Fibroblast of mammary gland (primary cell): ENCODE data around the gene ATP1B1.

ENCODE experiments used
- DNase-seq: peaks from one replicate; pipeline ENCODE4 v3.0.0-alpha.2; 2010; ENCODE audit warnings: low read depth
- H3K4me3 ChIP-seq: 2 replicates; pipeline ENCODE4 v1.5.1; 2011; ENCODE audit warnings: low read depth, mild to moderate bottlenecking, low read length, moderate library complexity; ENCODE audit not compliant: control insufficient read depth
- TF ChIP-seq, protein P1 (sequence below): conservative IDR thresholded peaks from 2 replicates; pipeline ENCODE4 v1.5.1; 2011; ENCODE audit warnings: low read depth, low read length, inconsistent platforms; ENCODE audit not compliant: control insufficient read depth, insufficient read depth

Gene ATP1B1

DNA sequence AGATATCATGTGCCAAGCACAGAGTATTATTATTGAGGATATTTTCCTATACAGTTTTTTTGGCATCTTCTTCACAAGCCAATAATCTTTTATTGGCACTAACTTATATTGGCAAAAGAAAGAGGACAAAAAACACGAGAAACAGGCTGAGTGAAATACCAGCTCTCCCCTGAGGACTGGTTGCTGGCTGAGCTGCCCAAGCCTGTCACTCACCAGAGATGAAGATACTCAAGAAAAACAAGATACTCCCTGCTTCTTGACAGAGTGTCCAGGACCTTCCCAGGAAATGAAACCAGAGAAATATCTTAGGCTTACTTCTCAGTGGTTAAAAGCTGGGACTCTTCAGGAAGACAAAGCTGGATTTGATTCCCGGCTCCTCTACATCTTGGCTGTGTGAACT is 35.9 kb upstream of the ATP1B1 start:
- TF ChIP-seq, protein P1, sequence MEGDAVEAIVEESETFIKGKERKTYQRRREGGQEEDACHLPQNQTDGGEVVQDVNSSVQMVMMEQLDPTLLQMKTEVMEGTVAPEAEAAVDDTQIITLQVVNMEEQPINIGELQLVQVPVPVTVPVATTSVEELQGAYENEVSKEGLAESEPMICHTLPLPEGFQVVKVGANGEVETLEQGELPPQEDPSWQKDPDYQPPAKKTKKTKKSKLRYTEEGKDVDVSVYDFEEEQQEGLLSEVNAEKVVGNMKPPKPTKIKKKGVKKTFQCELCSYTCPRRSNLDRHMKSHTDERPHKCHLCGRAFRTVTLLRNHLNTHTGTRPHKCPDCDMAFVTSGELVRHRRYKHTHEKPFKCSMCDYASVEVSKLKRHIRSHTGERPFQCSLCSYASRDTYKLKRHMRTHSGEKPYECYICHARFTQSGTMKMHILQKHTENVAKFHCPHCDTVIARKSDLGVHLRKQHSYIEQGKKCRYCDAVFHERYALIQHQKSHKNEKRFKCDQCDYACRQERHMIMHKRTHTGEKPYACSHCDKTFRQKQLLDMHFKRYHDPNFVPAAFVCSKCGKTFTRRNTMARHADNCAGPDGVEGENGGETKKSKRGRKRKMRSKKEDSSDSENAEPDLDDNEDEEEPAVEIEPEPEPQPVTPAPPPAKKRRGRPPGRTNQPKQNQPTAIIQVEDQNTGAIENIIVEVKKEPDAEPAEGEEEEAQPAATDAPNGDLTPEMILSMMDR = no peak
- DNase-seq = no peak
- H3K4me3 ChIP-seq = no peak overlapping the region

DNA sequence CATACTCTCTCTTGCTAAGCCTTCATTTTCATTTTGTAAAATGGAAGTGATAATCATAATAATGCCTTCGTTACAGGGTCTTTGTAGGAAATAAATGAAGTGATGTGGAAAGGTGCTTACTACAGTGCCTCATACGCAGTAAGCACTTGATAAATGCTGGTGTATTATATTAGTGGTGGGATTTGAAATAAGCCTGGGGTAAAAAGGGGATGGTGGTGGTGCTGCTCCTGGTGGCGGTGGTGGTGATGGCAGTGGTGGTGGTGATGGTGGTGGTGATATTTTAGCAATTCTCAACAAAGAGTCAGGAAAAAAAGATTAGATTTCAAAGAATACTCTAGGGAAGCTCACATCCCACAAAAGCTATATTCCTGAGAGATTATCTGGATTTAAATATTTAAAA is 35.5 kb upstream of the ATP1B1 start:
- TF ChIP-seq, protein P1 = no peak
- no peak overlapping the region for H3K4me3 ChIP-seq
- no peak for DNase-seq

DNA sequence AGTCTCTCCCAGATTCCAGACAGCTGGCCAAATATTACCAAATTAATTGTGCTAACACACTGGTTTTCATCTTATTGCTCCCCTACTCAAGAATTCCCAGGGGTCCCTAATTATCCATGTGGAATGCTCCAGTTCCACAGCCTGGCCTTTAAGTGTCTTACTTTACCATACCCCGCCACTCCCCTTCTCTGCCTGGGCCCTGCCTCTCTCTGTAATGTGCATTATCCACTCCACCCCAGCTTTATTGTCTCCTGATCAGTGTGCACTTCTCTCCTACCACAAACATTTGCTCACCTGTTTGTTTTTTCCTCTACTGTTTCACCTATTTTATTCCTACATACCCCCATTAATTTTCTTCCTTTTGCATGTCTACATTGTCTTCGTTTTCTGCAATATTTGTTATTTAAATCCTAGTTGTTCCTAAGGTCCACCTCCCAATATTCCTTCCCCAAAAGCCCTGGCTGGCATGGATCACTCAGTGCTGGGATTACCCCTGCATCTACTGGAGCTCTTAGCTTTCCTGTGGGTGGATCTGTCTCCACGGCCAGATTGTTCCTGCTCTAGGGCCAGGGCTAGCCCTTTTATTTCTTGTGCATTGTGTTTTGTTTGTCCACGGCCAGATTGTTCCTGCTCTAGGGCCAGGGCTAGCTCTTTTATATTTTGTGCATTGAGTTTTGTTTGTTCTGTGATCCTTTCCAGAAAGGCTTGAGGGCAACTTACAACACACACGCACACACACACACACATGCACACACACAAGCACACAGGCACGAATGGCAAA is 33.4 kb upstream of the ATP1B1 start:
- DNase-seq = no peak
- TF ChIP-seq, protein P1 = no peak
- no peak overlapping the region for H3K4me3 ChIP-seq

DNA sequence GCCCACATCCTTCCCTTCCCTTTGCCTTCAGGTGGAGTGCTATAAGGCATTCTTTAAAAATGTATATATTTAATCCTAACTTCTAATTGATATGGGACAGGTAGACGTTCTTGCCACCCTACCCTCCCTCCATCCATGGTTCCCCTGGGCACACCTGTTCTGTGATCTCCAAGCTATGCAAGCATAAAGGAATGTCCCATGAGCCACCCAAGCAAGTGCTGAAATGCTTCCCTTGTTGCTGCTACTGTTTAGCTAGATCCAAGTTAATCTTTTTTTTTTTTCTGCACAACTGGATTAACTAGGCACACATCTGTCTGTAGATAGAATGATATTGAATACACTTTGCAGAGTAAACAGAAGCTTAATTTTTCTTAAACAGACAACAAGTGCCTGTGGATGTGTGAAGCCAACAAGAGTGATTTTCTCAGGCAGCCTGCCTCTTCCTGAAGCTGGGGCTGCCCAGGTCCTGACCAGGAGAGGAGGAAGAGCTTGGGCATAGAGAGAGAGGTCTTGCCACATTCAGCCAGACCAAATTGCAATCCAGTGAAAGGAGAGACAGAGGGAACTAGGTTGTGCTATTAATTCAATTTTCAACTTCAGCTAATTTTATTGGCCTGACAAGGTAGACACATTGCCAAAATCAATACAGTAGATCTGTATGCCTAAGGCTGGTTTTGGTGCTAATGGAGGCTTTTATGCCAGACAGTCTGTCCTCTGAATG is 28.2 kb upstream of the ATP1B1 start:
- TF ChIP-seq, protein P1 = no peak
- DNase-seq = no peak
- no peak overlapping the region for H3K4me3 ChIP-seq

DNA sequence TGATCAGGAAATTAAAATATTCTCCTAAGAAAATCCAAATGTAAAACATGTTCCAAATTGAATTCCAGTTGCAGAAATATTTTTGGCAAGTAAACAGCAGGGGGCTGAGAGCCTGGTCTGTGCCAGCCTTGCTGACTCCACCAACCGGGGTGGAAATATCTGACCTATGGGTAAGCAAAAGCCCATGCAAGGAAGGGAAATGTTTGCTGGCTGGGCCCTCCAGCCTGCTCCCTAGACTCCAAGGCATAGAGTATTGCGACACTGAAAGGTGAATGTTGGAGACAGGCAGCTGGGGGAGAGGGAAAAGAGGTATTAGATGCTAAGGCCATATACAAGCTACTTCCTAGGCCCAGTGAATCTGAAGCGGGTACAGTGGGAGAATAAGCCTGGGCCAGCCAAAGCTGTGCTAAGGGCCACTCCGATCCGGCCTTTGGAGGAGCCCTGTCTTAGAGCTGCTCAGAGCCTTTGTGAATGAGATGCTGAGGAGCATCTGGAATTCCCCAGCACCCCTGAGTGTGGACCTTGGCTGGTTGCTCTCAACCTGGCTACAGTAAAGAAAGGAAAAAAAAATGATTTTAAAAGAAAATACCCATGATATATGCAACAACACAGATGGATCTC is 24.9 kb upstream of the ATP1B1 start:
- TF ChIP-seq, protein P1 = no peak
- no peak for DNase-seq
- no peak overlapping the region for H3K4me3 ChIP-seq

DNA sequence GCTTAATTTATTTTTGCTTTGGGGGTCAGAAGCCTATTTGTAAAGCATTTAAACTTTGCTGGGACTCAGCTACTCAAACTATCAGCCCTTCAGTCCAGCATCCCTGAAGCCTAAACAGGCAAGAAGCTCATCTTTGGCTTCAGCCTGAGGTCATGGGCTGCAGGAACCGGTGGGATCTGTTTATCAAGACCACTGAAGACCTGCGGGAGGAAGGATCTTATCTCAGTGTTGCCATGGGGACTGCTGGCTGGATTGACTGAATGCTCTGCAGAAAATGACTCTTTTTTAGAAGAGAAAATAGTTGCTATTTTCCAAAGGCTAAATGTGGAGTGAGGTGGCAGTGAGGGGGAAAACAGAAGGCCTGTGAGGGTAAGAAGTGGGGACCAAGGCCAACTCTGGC is 20.6 kb upstream of the ATP1B1 start:
- TF ChIP-seq, protein P1 = no peak
- H3K4me3 ChIP-seq = no peak overlapping the region
- no peak for DNase-seq
